Measurements from ENCODE around the gene THSD7A. TPM values are rescaled to one million over a fixed set of nuclear protein-coding genes. Genes with fewer than 3 reads are reported as not detected.

THSD7A gene, protein sequence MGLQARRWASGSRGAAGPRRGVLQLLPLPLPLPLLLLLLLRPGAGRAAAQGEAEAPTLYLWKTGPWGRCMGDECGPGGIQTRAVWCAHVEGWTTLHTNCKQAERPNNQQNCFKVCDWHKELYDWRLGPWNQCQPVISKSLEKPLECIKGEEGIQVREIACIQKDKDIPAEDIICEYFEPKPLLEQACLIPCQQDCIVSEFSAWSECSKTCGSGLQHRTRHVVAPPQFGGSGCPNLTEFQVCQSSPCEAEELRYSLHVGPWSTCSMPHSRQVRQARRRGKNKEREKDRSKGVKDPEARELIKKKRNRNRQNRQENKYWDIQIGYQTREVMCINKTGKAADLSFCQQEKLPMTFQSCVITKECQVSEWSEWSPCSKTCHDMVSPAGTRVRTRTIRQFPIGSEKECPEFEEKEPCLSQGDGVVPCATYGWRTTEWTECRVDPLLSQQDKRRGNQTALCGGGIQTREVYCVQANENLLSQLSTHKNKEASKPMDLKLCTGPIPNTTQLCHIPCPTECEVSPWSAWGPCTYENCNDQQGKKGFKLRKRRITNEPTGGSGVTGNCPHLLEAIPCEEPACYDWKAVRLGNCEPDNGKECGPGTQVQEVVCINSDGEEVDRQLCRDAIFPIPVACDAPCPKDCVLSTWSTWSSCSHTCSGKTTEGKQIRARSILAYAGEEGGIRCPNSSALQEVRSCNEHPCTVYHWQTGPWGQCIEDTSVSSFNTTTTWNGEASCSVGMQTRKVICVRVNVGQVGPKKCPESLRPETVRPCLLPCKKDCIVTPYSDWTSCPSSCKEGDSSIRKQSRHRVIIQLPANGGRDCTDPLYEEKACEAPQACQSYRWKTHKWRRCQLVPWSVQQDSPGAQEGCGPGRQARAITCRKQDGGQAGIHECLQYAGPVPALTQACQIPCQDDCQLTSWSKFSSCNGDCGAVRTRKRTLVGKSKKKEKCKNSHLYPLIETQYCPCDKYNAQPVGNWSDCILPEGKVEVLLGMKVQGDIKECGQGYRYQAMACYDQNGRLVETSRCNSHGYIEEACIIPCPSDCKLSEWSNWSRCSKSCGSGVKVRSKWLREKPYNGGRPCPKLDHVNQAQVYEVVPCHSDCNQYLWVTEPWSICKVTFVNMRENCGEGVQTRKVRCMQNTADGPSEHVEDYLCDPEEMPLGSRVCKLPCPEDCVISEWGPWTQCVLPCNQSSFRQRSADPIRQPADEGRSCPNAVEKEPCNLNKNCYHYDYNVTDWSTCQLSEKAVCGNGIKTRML (N-terminal part only)
- 1.8 to 4.0 TPM (median 2.3 TPM) in 5 replicates for total RNA-seq (2022; extraction: Qiagen RNA extraction)

GRCh38 chr7:11831736-11832495 is at the start of gene THSD7A:
Gene THSD7A (minus strand): TSS chr7:11832198. CDS start chr7:11831946, 252 bp downstream.

Data from A549 treated with dexamethasone at 1 μM for 4 hours (cell line).